CD4-positive, alpha-beta T cell treated with Interleukin-1 beta for 1 hour (primary cell): Measurements from ENCODE around the gene WDR90.

Experiments
- DNase-seq, 2 donors: peaks; one replicate each; pipeline ENCODE4 v3.0.0-alpha.2; 2020 to 2022

Gene WDR90

GRCh38 chr16:626787-627453, 22.2 kb upstream of the WDR90 start:
- DNase-seq, result no peak

- no peak for DNase-seq
Observed at GRCh38 chr16:627454-628239, 21.5 kb upstream of the WDR90 start.

- no peak for DNase-seq
Observed at GRCh38 chr16:628321-629061, 20.7 kb upstream of the WDR90 start.

GRCh38 chr16:629185-629832, 19.9 kb upstream of the WDR90 start:
- DNase-seq, result no peak

GRCh38 chr16:629833-630248, 19.3 kb upstream of the WDR90 start:
- no peak for DNase-seq

- DNase-seq, result no peak
Observed at GRCh38 chr16:630249-630814, 18.8 kb upstream of the WDR90 start.

- no peak for DNase-seq
Observed at GRCh38 chr16:630815-631405, 18.3 kb upstream of the WDR90 start, which contains the start of gene WFIKKN1. TSS of gene WFIKKN1 (plus strand) at chr16:630985. CDS start at chr16:631254, 269 bp downstream.

- DNase-seq, result no peak
Observed at GRCh38 chr16:631808-632358, 17.3 kb upstream of the WDR90 start.

GRCh38 chr16:632486-633335, 16.5 kb upstream of the WDR90 start:
- DNase-seq, result no peak

GRCh38 chr16:633336-634050, 15.7 kb upstream of the WDR90 start:
- no peak for DNase-seq

GRCh38 chr16:634051-634670, 15.0 kb upstream of the WDR90 start:
- no peak for DNase-seq

- no peak for DNase-seq
Observed at GRCh38 chr16:634996-635395, 14.2 kb upstream of the WDR90 start.

GRCh38 chr16:635573-636205, 13.5 kb upstream of the WDR90 start:
- DNase-seq, result no peak

- DNase-seq, result peak; percentile 94
Observed at GRCh38 chr16:636206-637080, 12.7 kb upstream of the WDR90 start, which contains the start of gene METTL26. TSS of gene METTL26 (minus strand) at chr16:636305. CDS start at chr16:636290, 15 bp downstream.

GRCh38 chr16:637081-638018, 11.8 kb upstream of the WDR90 start:
- peak; percentile 86 to 89 for DNase-seq

- no peak for DNase-seq
Observed at GRCh38 chr16:638034-638543, 11.1 kb upstream of the WDR90 start.

- no peak for DNase-seq
Observed at GRCh38 chr16:638836-639235, 10.3 kb upstream of the WDR90 start.
